HG03565 (cell line): ENCODE results near the gene AUTS2.

Experiments
- ATAC-seq: cut with Tn5 transposase; IDR thresholded peaks from one replicate; pipeline ENCODE4 v1.9.1; 2021; ENCODE audit warnings: mild to moderate bottlenecking, moderate library complexity; ENCODE audit not compliant: unreplicated experiment

Gene AUTS2

GRCh38 chr7:69751026-69751425 lies 152.8 kb downstream of the AUTS2 start:
- ATAC-seq: no peak

GRCh38 chr7:69753981-69754380 lies 155.7 kb downstream of the AUTS2 start:
- no peak for ATAC-seq

- no peak for ATAC-seq
These were observed 156.2 kb downstream of the AUTS2 start for GRCh38 chr7:69754476-69754875.

GRCh38 chr7:69756235-69756634 lies 158.0 kb downstream of the AUTS2 start:
- ATAC-seq: no peak

GRCh38 chr7:69757528-69757927 lies 159.3 kb downstream of the AUTS2 start:
- ATAC-seq: no peak

GRCh38 chr7:69757981-69758430 lies 159.7 kb downstream of the AUTS2 start:
- no peak for ATAC-seq

GRCh38 chr7:69759373-69759772 lies 161.1 kb downstream of the AUTS2 start:
- no peak for ATAC-seq

GRCh38 chr7:69761290-69761922 lies 163.1 kb downstream of the AUTS2 start:
- no peak for ATAC-seq

- peak; percentile 41 for ATAC-seq
These were observed 164.6 kb downstream of the AUTS2 start for GRCh38 chr7:69762821-69763352.

- no peak for ATAC-seq
These were observed 165.2 kb downstream of the AUTS2 start for GRCh38 chr7:69763513-69763912.

GRCh38 chr7:69764147-69764546 lies 165.9 kb downstream of the AUTS2 start:
- ATAC-seq: no peak

- ATAC-seq: no peak
These were observed 166.4 kb downstream of the AUTS2 start for GRCh38 chr7:69764681-69765080.

GRCh38 chr7:69765879-69766278 lies 167.6 kb downstream of the AUTS2 start:
- ATAC-seq: peak; percentile 56

GRCh38 chr7:69768986-69769595 lies 170.8 kb downstream of the AUTS2 start:
- ATAC-seq: no peak

GRCh38 chr7:69769826-69770225 lies 171.6 kb downstream of the AUTS2 start:
- ATAC-seq: no peak

- ATAC-seq: no peak
These were observed 172.3 kb downstream of the AUTS2 start for GRCh38 chr7:69770613-69771012.

GRCh38 chr7:69772718-69773436 lies 174.6 kb downstream of the AUTS2 start:
- no peak for ATAC-seq

GRCh38 chr7:69773535-69774225 lies 175.4 kb downstream of the AUTS2 start:
- no peak for ATAC-seq

GRCh38 chr7:69775231-69775771 lies 177.0 kb downstream of the AUTS2 start:
- no peak for ATAC-seq

GRCh38 chr7:69776611-69777010 lies 178.3 kb downstream of the AUTS2 start:
- no peak for ATAC-seq

- ATAC-seq: no peak
These were observed 179.9 kb downstream of the AUTS2 start for GRCh38 chr7:69778138-69778537.
